Stimulated activated CD4-positive, alpha-beta T cell treated with anti-CD3 and anti-CD28 coated beads, Interleukin-12 subunit alpha, Interleukin-12 subunit beta, amount 100 ng/mL, for 48 hours (primary cell): ENCODE results near the gene ZC3H15.
"Not testable (repeated sequence)": the region's sequence is repeated elsewhere in the genome, so short reads cannot be mapped to it uniquely, and the experiment has no call there.

Experiments
- DNase-seq, 3 donors: peaks; one replicate each; pipeline ENCODE4 v3.0.0-alpha.2; 2020; ENCODE audit warnings: low read depth in 2 of 3, low spot score in 1 of 3

Gene ZC3H15

GRCh38 chr2:186493564-186494085, 7.6 kb downstream of the ZC3H15 start:
- no peak for DNase-seq

- no peak for DNase-seq
These were observed 10.3 kb downstream of the ZC3H15 start for GRCh38 chr2:186496401-186496800.

GRCh38 chr2:186497928-186498327, 11.9 kb downstream of the ZC3H15 start:
- DNase-seq, result no peak

GRCh38 chr2:186498834-186499233, 12.8 kb downstream of the ZC3H15 start:
- DNase-seq, result no peak

- no peak for DNase-seq
These were observed 18.0 kb downstream of the ZC3H15 start for GRCh38 chr2:186503827-186504606.

GRCh38 chr2:186508263-186508662, 22.2 kb downstream of the ZC3H15 start:
- DNase-seq, result no peak

- no peak for DNase-seq
These were observed 29.3 kb downstream of the ZC3H15 start for GRCh38 chr2:186515376-186515775.

GRCh38 chr2:186516396-186516795, 30.3 kb downstream of the ZC3H15 start:
- no peak for DNase-seq

- no peak for DNase-seq
These were observed 31.0 kb downstream of the ZC3H15 start for GRCh38 chr2:186517090-186517489.

- DNase-seq, result no peak
These were observed 32.2 kb downstream of the ZC3H15 start for GRCh38 chr2:186518291-186518690.

GRCh38 chr2:186518945-186519344, 32.9 kb downstream of the ZC3H15 start:
- no peak for DNase-seq

- DNase-seq, result not testable (repeated sequence)
These were observed 35.6 kb downstream of the ZC3H15 start for GRCh38 chr2:186521570-186522153.

- no peak for DNase-seq
These were observed 36.4 kb downstream of the ZC3H15 start for GRCh38 chr2:186522450-186522849.

GRCh38 chr2:186523791-186524190, 37.7 kb downstream of the ZC3H15 start:
- DNase-seq, result no peak

- no peak for DNase-seq
These were observed 40.2 kb downstream of the ZC3H15 start for GRCh38 chr2:186526281-186526680.

- no peak for DNase-seq
These were observed 44.3 kb downstream of the ZC3H15 start for GRCh38 chr2:186530314-186530713.

- DNase-seq, result no peak
These were observed 45.3 kb downstream of the ZC3H15 start for GRCh38 chr2:186531257-186531775.

- no peak for DNase-seq
These were observed 46.8 kb downstream of the ZC3H15 start for GRCh38 chr2:186532891-186533290.

- no peak for DNase-seq
These were observed 47.7 kb downstream of the ZC3H15 start for GRCh38 chr2:186533717-186534116.

GRCh38 chr2:186534406-186534805, 48.3 kb downstream of the ZC3H15 start:
- no peak for DNase-seq

GRCh38 chr2:186535861-186536260, 49.8 kb downstream of the ZC3H15 start:
- DNase-seq, result no peak

GRCh38 chr2:186537019-186537418, 51.0 kb downstream of the ZC3H15 start:
- DNase-seq, result no peak
